WTC11 (cell line): ENCODE results near the gene NCOA1. TPM values are rescaled to one million over a fixed set of nuclear protein-coding genes. Genes with fewer than 3 reads are reported as not detected.

Experiments
- ATAC-seq: fragments of 200-7000 bp; cut with Tn5 transposase; 2 replicates; pipeline ENCODE4 v1.10.0; 2021; ENCODE audit warnings: mild to moderate bottlenecking, moderate library complexity
- CTCF ChIA-PET: fragments of 300-600 bp; sonication (Branson Sonifier 250); formaldehyde crosslinking; loops from one replicate; lab custom pipeline; 2021; ENCODE audit warnings: antibody characterized with exemption; lab: Charles Lee
- POLR2A ChIA-PET: fragments of 350-600 bp; sonication (Branson Sonifier 250); formaldehyde crosslinking; loops from one replicate; lab custom pipeline; 2021; ENCODE audit warnings: antibody characterized with exemption; lab: Charles Lee
- DNase-seq: peaks from one replicate; pipeline ENCODE4 v3.0.0; 2021; ENCODE audit warnings: low spot score
- H3K27ac Mint-ChIP-seq: 2 replicates; pipeline ENCODE4 v1.8.0; 2021; ENCODE audit warnings: mixed read lengths
- H3K27me3 Mint-ChIP-seq: 2 replicates; pipeline ENCODE4 v1.8.0; 2021; ENCODE audit warnings: low read depth, mild to moderate bottlenecking, moderate library complexity, mixed read lengths
- H3K36me3 Mint-ChIP-seq: 2 replicates; pipeline ENCODE4 v1.8.0; 2021; ENCODE audit warnings: mixed read lengths
- H3K4me1 Mint-ChIP-seq: 2 replicates; pipeline ENCODE4 v1.8.0; 2022; ENCODE audit warnings: mixed read lengths
- H3K4me3 Mint-ChIP-seq: 2 replicates; pipeline ENCODE4 v1.8.0; 2021; ENCODE audit warnings: mild to moderate bottlenecking, moderate library complexity, mixed read lengths
- H3K9me3 Mint-ChIP-seq: 2 replicates; pipeline ENCODE4 v1.8.0; 2021; ENCODE audit warnings: mixed read lengths
- ARID4B ChIP-seq: sonication (generic); formaldehyde crosslinking; IDR thresholded peaks from 2 replicates; pipeline ENCODE4 v1.8.0; 2023; ENCODE audit warnings: missing genetic modification reagents, mild to moderate bottlenecking, borderline replicate concordance
- E2F5 ChIP-seq: sonication (generic); formaldehyde crosslinking; IDR thresholded peaks from 2 replicates; pipeline ENCODE4 v1.8.1; 2022; ENCODE audit warnings: mild to moderate bottlenecking, moderate library complexity, missing genetic modification reagents
- ETV6 ChIP-seq: sonication (generic); formaldehyde crosslinking; IDR thresholded peaks from 2 replicates; pipeline ENCODE4 v1.8.1; 2022; ENCODE audit warnings: mild to moderate bottlenecking, missing genetic modification reagents
- GRHL2 ChIP-seq: fragments of 250-450 bp; sonication (Bioruptor Pico); IDR thresholded peaks from 2 replicates; pipeline ENCODE4 v1.8.0; 2022; ENCODE audit warnings: mild to moderate bottlenecking, moderate library complexity; ENCODE audit not compliant: insufficient replicate concordance, severe bottlenecking
- MYBL2 ChIP-seq: sonication (generic); formaldehyde crosslinking; IDR thresholded peaks from 2 replicates; pipeline ENCODE4 v1.8.1; 2023; ENCODE audit warnings: mild to moderate bottlenecking, moderate library complexity, missing genetic modification reagents
- RORB ChIP-seq: fragments of 250-450 bp; sonication (Bioruptor Pico); IDR thresholded peaks from 2 replicates; pipeline ENCODE4 v1.9.0; 2021; ENCODE audit warnings: mild to moderate bottlenecking
- SMAD4 ChIP-seq: sonication (generic); formaldehyde crosslinking; IDR thresholded peaks from 2 replicates; pipeline ENCODE4 v1.8.0; 2022; ENCODE audit warnings: mild to moderate bottlenecking, missing genetic modification reagents
- SP1 ChIP-seq: sonication (generic); formaldehyde crosslinking; conservative IDR thresholded peaks from 2 replicates; pipeline ENCODE4 v1.8.1; 2022; ENCODE audit warnings: missing genetic modification reagents
- ZBTB21 ChIP-seq: sonication (generic); formaldehyde crosslinking; IDR thresholded peaks from 2 replicates; pipeline ENCODE4 v1.8.1; 2023; ENCODE audit warnings: mild to moderate bottlenecking, missing genetic modification reagents, borderline replicate concordance
- ZNF121 ChIP-seq: sonication (generic); formaldehyde crosslinking; IDR thresholded peaks from 2 replicates; pipeline ENCODE4 v1.8.0; 2023; ENCODE audit warnings: missing genetic modification reagents
- ZNF138 ChIP-seq: sonication (generic); formaldehyde crosslinking; conservative IDR thresholded peaks from 2 replicates; pipeline ENCODE4 v1.8.1; 2022; ENCODE audit warnings: mild to moderate bottlenecking, moderate library complexity, missing genetic modification reagents
- ZNF532 ChIP-seq: fragments of 250-450 bp; sonication (Bioruptor Pico); IDR thresholded peaks from 2 replicates; pipeline ENCODE4 v1.9.0; 2021; ENCODE audit warnings: mild to moderate bottlenecking, borderline replicate concordance
- ZNF671 ChIP-seq: fragments of 250-450 bp; sonication (Bioruptor Pico); IDR thresholded peaks from 2 replicates; pipeline ENCODE4 v1.8.0; 2021; ENCODE audit warnings: mild to moderate bottlenecking
- ZSCAN18 ChIP-seq: fragments of 250-450 bp; sonication (Bioruptor Pico); IDR thresholded peaks from 2 replicates; pipeline ENCODE4 v2.1.2; 2022; ENCODE audit warnings: mild to moderate bottlenecking, moderate library complexity
- total RNA-seq: library from RNA; stranded (reverse); gene quantifications from 3 replicates; pipeline ENCODE4 v1.2.3, GENCODE V29; 2021
- TF ChIP-seq, protein P1 (sequence below): sonication (generic); formaldehyde crosslinking; IDR thresholded peaks from 2 replicates; pipeline ENCODE4 v1.8.1; 2023; ENCODE audit warnings: mild to moderate bottlenecking, missing genetic modification reagents
- TF ChIP-seq, protein P2 (sequence below): sonication (generic); formaldehyde crosslinking; IDR thresholded peaks from 2 replicates; pipeline ENCODE4 v1.8.0; 2022; ENCODE audit warnings: mild to moderate bottlenecking, missing genetic modification reagents
- TF ChIP-seq, protein P3 (sequence below): fragments of 250-450 bp; sonication (Bioruptor Pico); IDR thresholded peaks from 2 replicates; pipeline ENCODE4 v1.8.0; 2021; ENCODE audit warnings: mild to moderate bottlenecking

The NCOA1 gene
- total RNA-seq, 1 experiment from 2014 or later = 16.9 TPM

DNA sequence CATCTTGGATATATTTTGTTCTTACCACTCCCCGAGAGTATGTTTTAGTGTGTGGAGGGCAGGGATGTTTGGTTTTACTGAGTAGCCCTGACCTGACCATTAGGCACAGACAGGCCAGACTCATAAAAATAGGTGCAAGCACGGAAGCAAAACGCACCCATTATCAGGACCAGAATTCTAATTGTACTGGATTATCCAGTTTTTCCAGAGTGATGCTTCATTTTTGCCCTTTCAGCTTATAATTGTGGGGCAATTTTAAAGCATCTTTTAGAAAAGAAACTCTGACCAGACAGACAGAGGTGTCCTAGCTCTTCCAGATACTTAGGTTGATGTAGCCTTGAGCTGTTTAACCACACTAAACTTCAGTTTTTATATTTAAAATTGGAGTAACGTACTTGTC is 4.4 kb downstream of the NCOA1 start:
- TF ChIP-seq, protein P1, sequence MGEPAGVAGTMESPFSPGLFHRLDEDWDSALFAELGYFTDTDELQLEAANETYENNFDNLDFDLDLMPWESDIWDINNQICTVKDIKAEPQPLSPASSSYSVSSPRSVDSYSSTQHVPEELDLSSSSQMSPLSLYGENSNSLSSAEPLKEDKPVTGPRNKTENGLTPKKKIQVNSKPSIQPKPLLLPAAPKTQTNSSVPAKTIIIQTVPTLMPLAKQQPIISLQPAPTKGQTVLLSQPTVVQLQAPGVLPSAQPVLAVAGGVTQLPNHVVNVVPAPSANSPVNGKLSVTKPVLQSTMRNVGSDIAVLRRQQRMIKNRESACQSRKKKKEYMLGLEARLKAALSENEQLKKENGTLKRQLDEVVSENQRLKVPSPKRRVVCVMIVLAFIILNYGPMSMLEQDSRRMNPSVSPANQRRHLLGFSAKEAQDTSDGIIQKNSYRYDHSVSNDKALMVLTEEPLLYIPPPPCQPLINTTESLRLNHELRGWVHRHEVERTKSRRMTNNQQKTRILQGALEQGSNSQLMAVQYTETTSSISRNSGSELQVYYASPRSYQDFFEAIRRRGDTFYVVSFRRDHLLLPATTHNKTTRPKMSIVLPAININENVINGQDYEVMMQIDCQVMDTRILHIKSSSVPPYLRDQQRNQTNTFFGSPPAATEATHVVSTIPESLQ (CRISPR knock-in tag) = no peak
- TF ChIP-seq, protein P2, sequence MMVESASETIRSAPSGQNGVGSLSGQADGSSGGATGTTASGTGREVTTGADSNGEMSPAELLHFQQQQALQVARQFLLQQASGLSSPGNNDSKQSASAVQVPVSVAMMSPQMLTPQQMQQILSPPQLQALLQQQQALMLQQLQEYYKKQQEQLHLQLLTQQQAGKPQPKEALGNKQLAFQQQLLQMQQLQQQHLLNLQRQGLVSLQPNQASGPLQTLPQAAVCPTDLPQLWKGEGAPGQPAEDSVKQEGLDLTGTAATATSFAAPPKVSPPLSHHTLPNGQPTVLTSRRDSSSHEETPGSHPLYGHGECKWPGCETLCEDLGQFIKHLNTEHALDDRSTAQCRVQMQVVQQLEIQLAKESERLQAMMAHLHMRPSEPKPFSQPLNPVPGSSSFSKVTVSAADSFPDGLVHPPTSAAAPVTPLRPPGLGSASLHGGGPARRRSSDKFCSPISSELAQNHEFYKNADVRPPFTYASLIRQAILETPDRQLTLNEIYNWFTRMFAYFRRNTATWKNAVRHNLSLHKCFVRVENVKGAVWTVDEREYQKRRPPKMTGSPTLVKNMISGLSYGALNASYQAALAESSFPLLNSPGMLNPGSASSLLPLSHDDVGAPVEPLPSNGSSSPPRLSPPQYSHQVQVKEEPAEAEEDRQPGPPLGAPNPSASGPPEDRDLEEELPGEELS (CRISPR knock-in tag) = no peak
- no peak for TF ChIP-seq ZSCAN18 (CRISPR knock-in tag)
- no peak for TF ChIP-seq ZBTB21 (CRISPR knock-in tag)
- no peak for TF ChIP-seq E2F5
- no peak for TF ChIP-seq SMAD4 (CRISPR knock-in tag)
- TF ChIP-seq, protein P3, sequence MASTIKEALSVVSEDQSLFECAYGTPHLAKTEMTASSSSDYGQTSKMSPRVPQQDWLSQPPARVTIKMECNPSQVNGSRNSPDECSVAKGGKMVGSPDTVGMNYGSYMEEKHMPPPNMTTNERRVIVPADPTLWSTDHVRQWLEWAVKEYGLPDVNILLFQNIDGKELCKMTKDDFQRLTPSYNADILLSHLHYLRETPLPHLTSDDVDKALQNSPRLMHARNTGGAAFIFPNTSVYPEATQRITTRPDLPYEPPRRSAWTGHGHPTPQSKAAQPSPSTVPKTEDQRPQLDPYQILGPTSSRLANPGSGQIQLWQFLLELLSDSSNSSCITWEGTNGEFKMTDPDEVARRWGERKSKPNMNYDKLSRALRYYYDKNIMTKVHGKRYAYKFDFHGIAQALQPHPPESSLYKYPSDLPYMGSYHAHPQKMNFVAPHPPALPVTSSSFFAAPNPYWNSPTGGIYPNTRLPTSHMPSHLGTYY (CRISPR knock-in tag) = no peak
- no peak for TF ChIP-seq ZNF671 (CRISPR knock-in tag)
- TF ChIP-seq ZNF121 = no peak
- no peak for TF ChIP-seq ZNF138 (CRISPR knock-in tag)
- no peak for TF ChIP-seq ARID4B (CRISPR knock-in tag)
- POLR2A ChIA-PET = interaction anchor here (0.6 to 1.0 kb wide), 2 partner anchors 13 to 80 kb away, joined by 3 to 5 read pairs; no protein-coding TSS in a partner anchor
- Mint-ChIP-seq H3K27me3 (peaks cover 17% of the 10 kb centered on the region), H3K4me3 (no peak overlapping the region), H3K9me3 (no peaks in the 10 kb centered on the region), H3K27ac (no peak overlapping the region), H3K4me1 (peaks cover 38% of the 10 kb centered on the region), H3K36me3 (no peaks in the 10 kb centered on the region)
- DNase-seq (no peak), ATAC-seq (no peak)
- CTCF ChIA-PET = no interaction called here

- CTCF ChIA-PET = interaction anchor here (1.0 kb wide), 1 partner anchor 332 kb away, joined by 3 read pairs; no protein-coding TSS in a partner anchor
- no peak for TF ChIP-seq MYBL2
- TF ChIP-seq SP1 (CRISPR knock-in tag) = no peak
- no peak for TF ChIP-seq RORB (CRISPR knock-in tag)
- TF ChIP-seq ETV6 = no peak
- no peak for TF ChIP-seq GRHL2
- TF ChIP-seq ZNF532 = no peak
These were observed 5.9 kb downstream of the NCOA1 start for GRCh38 chr2:24496959-24497358.

More at GRCh38 chr2:24496959-24497358, 5.9 kb downstream of the NCOA1 start:
- Mint-ChIP-seq H3K4me1 (peaks cover 43% of the 10 kb centered on the region), H3K27ac (no peak overlapping the region), H3K9me3 (no peaks in the 10 kb centered on the region), H3K36me3 (no peaks in the 10 kb centered on the region), H3K27me3 (peaks cover 17% of the 10 kb centered on the region), H3K4me3 (no peak overlapping the region)
- DNase-seq (no peak), ATAC-seq (no peak)
- POLR2A ChIA-PET = no interaction called here
